Measurements from ENCODE around the gene TTBK1.

- TF ChIP-seq CTCF (IDR thresholded peaks at IDR 0.05), result no peak
- TF ChIP-seq EP300 (IDR thresholded peaks at IDR 0.05), result no peak
- no peak for TF ChIP-seq POLR2AphosphoS5 (IDR thresholded peaks at IDR 0.05)
These were observed 61.1 kb downstream of the TTBK1 start for GRCh38 chr6:43304361-43304760.

Measured in upper lobe of left lung (tissue), 4 donors.